Measurements from ENCODE around the gene GGA2.

GGA2 gene

GRCh38 chr16:23435500-23435899 is 74.8 kb downstream of the GGA2 start:
- TF ChIP-seq FOXP2 (optimal IDR thresholded peaks at IDR 0.05; ENCODE audit: borderline replicate concordance, extremely low read depth, extremely low read length, insufficient read depth): no peak
- TF ChIP-seq REST (IDR thresholded peaks at IDR 0.05; ENCODE audit: insufficient read depth in 1 of 2, low read depth in 2 of 2, low read length in 2 of 2): no peak
- no peak for TF ChIP-seq TAF1 (IDR thresholded peaks at IDR 0.05; ENCODE audit: borderline replicate concordance, insufficient read depth, low read length)
- no peak for TF ChIP-seq SIN3A (IDR thresholded peaks at IDR 0.05; ENCODE audit: borderline replicate concordance, insufficient read depth, low read length)
- TF ChIP-seq POLR2AphosphoS5 (IDR thresholded peaks at IDR 0.05; ENCODE audit: low read depth, low read length): no peak

GRCh38 chr16:23434380-23434779 is 75.9 kb downstream of the GGA2 start:
- TF ChIP-seq FOXP2 (optimal IDR thresholded peaks at IDR 0.05; ENCODE audit: borderline replicate concordance, extremely low read depth, extremely low read length, insufficient read depth) (no peak), POLR2AphosphoS5 (IDR thresholded peaks at IDR 0.05; ENCODE audit: low read depth, low read length) (no peak), TAF1 (IDR thresholded peaks at IDR 0.05; ENCODE audit: borderline replicate concordance, insufficient read depth, low read length) (no peak), SIN3A (IDR thresholded peaks at IDR 0.05; ENCODE audit: borderline replicate concordance, insufficient read depth, low read length) (no peak), REST (IDR thresholded peaks at IDR 0.05; ENCODE audit: insufficient read depth in 1 of 2, low read depth in 2 of 2, low read length in 2 of 2) (no peak)

GRCh38 chr16:23433261-23433920 is 76.9 kb downstream of the GGA2 start:
- TF ChIP-seq REST (IDR thresholded peaks at IDR 0.05; ENCODE audit: insufficient read depth in 1 of 2, low read depth in 2 of 2, low read length in 2 of 2): no peak
- TF ChIP-seq POLR2AphosphoS5 (IDR thresholded peaks at IDR 0.05; ENCODE audit: low read depth, low read length): no peak
- TF ChIP-seq TAF1 (IDR thresholded peaks at IDR 0.05; ENCODE audit: borderline replicate concordance, insufficient read depth, low read length): no peak
- TF ChIP-seq FOXP2 (optimal IDR thresholded peaks at IDR 0.05; ENCODE audit: borderline replicate concordance, extremely low read depth, extremely low read length, insufficient read depth): no peak
- no peak for TF ChIP-seq SIN3A (IDR thresholded peaks at IDR 0.05; ENCODE audit: borderline replicate concordance, insufficient read depth, low read length)

- TF ChIP-seq POLR2AphosphoS5 (IDR thresholded peaks at IDR 0.05; ENCODE audit: low read depth, low read length) (no peak), FOXP2 (optimal IDR thresholded peaks at IDR 0.05; ENCODE audit: borderline replicate concordance, extremely low read depth, extremely low read length, insufficient read depth) (no peak), REST (IDR thresholded peaks at IDR 0.05; ENCODE audit: insufficient read depth in 1 of 2, low read depth in 2 of 2, low read length in 2 of 2) (no peak), SIN3A (IDR thresholded peaks at IDR 0.05; ENCODE audit: borderline replicate concordance, insufficient read depth, low read length) (no peak), TAF1 (IDR thresholded peaks at IDR 0.05; ENCODE audit: borderline replicate concordance, insufficient read depth, low read length) (no peak)
Observed at GRCh38 chr16:23432176-23433128, 77.8 kb downstream of the GGA2 start.
